HL-60 (cell line): Measurements from ENCODE around the gene PRR33.

Experiments
- DNase-seq, 2 experiments: peaks; one replicate each; pipeline ENCODE4 v3.0.0-alpha.2; 2010 to 2020; ENCODE audit warnings: low read depth in 1 of 2, low spot score in 1 of 2
- H3K27ac ChIP-seq: fragments of 250-450 bp; sonication (Bioruptor Pico); replicated peaks from 2 replicates; pipeline ENCODE4 v1.5.1; 2020; ENCODE audit warnings: mild to moderate bottlenecking, moderate library complexity
- H3K27me3 ChIP-seq: fragments of 250-450 bp; sonication (Bioruptor Pico); 2 replicates; pipeline ENCODE4 v1.5.1; 2021; ENCODE audit warnings: mild to moderate bottlenecking, moderate library complexity; ENCODE audit not compliant: insufficient read depth, poor library complexity, severe bottlenecking
- H3K4me3 ChIP-seq: replicated peaks from 2 replicates; pipeline ENCODE4 v1.5.1; 2011; ENCODE audit warnings: mild to moderate bottlenecking, control low read depth, low read length; ENCODE audit not compliant: insufficient read depth
- CTCF ChIP-seq: IDR thresholded peaks from one replicate; pipeline ENCODE4 v1.5.1; 2011; ENCODE audit warnings: low read length, control low read depth, inconsistent platforms; ENCODE audit not compliant: insufficient read depth
- GABPA ChIP-seq: IDR thresholded peaks from 2 replicates; pipeline ENCODE4 v1.6.1; 2012; ENCODE audit warnings: low read depth
- POLR2AphosphoS5 ChIP-seq: IDR thresholded peaks from 2 replicates; pipeline ENCODE4 v1.6.1; 2012; ENCODE audit warnings: low read depth
- REST ChIP-seq: IDR thresholded peaks from 2 replicates; pipeline ENCODE4 v1.6.1; 2012; ENCODE audit warnings: low read depth; ENCODE audit not compliant: insufficient replicate concordance
- SPI1 ChIP-seq: IDR thresholded peaks from 2 replicates; pipeline ENCODE4 v1.6.1; 2012; ENCODE audit warnings: low read depth, mild to moderate bottlenecking, borderline replicate concordance

PRR33 gene

GRCh38 chr11:1845095-1845429 is 46.6 kb downstream of the PRR33 start:
- H3K27ac ChIP-seq: peak overlapping the region; percentile 69
- DNase-seq: no peak
- no peak for TF ChIP-seq GABPA
- no peak for TF ChIP-seq REST
- no peak for TF ChIP-seq SPI1
- no peak for TF ChIP-seq POLR2AphosphoS5
- no peak for TF ChIP-seq CTCF
- no peaks in the 10 kb centered on the region for H3K27me3 ChIP-seq
- H3K4me3 ChIP-seq: no peak overlapping the region

- TF ChIP-seq POLR2AphosphoS5 (peak; percentile 41), REST (no peak), GABPA (no peak), SPI1 (peak; percentile 90), CTCF (no peak)
- no peaks in the 10 kb centered on the region for H3K27me3 ChIP-seq
- DNase-seq: peak; percentile 69 to 74
- H3K27ac ChIP-seq: peak overlapping the region; percentile 69
- H3K4me3 ChIP-seq: no peak overlapping the region
Measured at GRCh38 chr11:1844221-1845094, 47.2 kb downstream of the PRR33 start.

- no peak for DNase-seq
- H3K4me3 ChIP-seq: no peak overlapping the region
- no peaks in the 10 kb centered on the region for H3K27me3 ChIP-seq
- H3K27ac ChIP-seq: peak overlapping the region; percentile 69
- TF ChIP-seq CTCF: no peak
- no peak for TF ChIP-seq POLR2AphosphoS5
- TF ChIP-seq SPI1: no peak
- no peak for TF ChIP-seq GABPA
- no peak for TF ChIP-seq REST
Measured at GRCh38 chr11:1843796-1844195, 47.9 kb downstream of the PRR33 start.
